ENCODE data around the gene SLC46A1.

The SLC46A1 gene

GRCh38 chr17:28350271-28350670, 55.7 kb downstream of the SLC46A1 start:
- H3K27me3 ChIP-seq (ENCODE audit: insufficient read depth, low read length) = no peaks in the 10 kb centered on the region
- H3K27ac ChIP-seq (ENCODE audit: low read depth, low read length) = no peak overlapping the region
- H3K4me3 ChIP-seq (ENCODE audit: low read depth, low read length) = no peak overlapping the region
- no peaks in the 10 kb centered on the region for H3K79me2 ChIP-seq (ENCODE audit: control insufficient read depth, insufficient read depth, low read length, unreplicated experiment)
- H3K4me1 ChIP-seq (ENCODE audit: control insufficient read depth, insufficient read depth, low read length, unreplicated experiment) = peaks cover 29% of the 10 kb centered on the region
- H2AFZ ChIP-seq (ENCODE audit: low read length, unreplicated experiment) = no peak overlapping the region
- peaks cover 41% of the 10 kb centered on the region for H3K36me3 ChIP-seq (ENCODE audit: insufficient read depth, low read length)

GRCh38 chr17:28348979-28349378, 57.0 kb downstream of the SLC46A1 start:
- Histone ChIP-seq H3K36me3 (ENCODE audit: insufficient read depth, low read length) (peaks cover 44% of the 10 kb centered on the region), H2AFZ (ENCODE audit: low read length, unreplicated experiment) (no peak overlapping the region), H3K4me1 (ENCODE audit: control insufficient read depth, insufficient read depth, low read length, unreplicated experiment) (peaks cover 29% of the 10 kb centered on the region), H3K79me2 (ENCODE audit: control insufficient read depth, insufficient read depth, low read length, unreplicated experiment) (no peaks in the 10 kb centered on the region), H3K27ac (ENCODE audit: low read depth, low read length) (no peak overlapping the region), H3K4me3 (ENCODE audit: low read depth, low read length) (no peak overlapping the region), H3K27me3 (ENCODE audit: insufficient read depth, low read length) (no peaks in the 10 kb centered on the region)

- no peaks in the 10 kb centered on the region for H3K27me3 ChIP-seq (ENCODE audit: insufficient read depth, low read length)
- H3K79me2 ChIP-seq (ENCODE audit: control insufficient read depth, insufficient read depth, low read length, unreplicated experiment) = no peaks in the 10 kb centered on the region
- H3K27ac ChIP-seq (ENCODE audit: low read depth, low read length) = peak overlapping the region; percentile 75
- H3K4me1 ChIP-seq (ENCODE audit: control insufficient read depth, insufficient read depth, low read length, unreplicated experiment) = peaks cover 29% of the 10 kb centered on the region
- H3K36me3 ChIP-seq (ENCODE audit: insufficient read depth, low read length) = peaks cover 42% of the 10 kb centered on the region
- H2AFZ ChIP-seq (ENCODE audit: low read length, unreplicated experiment) = no peak overlapping the region
- H3K4me3 ChIP-seq (ENCODE audit: low read depth, low read length) = no peak overlapping the region; the same call in 1 of the 2 replicates
Measured at GRCh38 chr17:28347261-28347891, 58.6 kb downstream of the SLC46A1 start.

- Histone ChIP-seq H3K4me1 (ENCODE audit: control insufficient read depth, insufficient read depth, low read length, unreplicated experiment) (peaks cover 29% of the 10 kb centered on the region), H2AFZ (ENCODE audit: low read length, unreplicated experiment) (no peak overlapping the region), H3K27me3 (ENCODE audit: insufficient read depth, low read length) (no peaks in the 10 kb centered on the region), H3K79me2 (ENCODE audit: control insufficient read depth, insufficient read depth, low read length, unreplicated experiment) (no peaks in the 10 kb centered on the region), H3K27ac (ENCODE audit: low read depth, low read length) (peak overlapping the region; percentile 75), H3K4me3 (ENCODE audit: low read depth, low read length) (no peak overlapping the region; the same call in 1 of the 2 replicates), H3K36me3 (ENCODE audit: insufficient read depth, low read length) (peaks cover 40% of the 10 kb centered on the region)
Measured at GRCh38 chr17:28346746-28347246, 59.2 kb downstream of the SLC46A1 start.

GRCh38 chr17:28346199-28346580, 59.8 kb downstream of the SLC46A1 start:
- Histone ChIP-seq H3K79me2 (ENCODE audit: control insufficient read depth, insufficient read depth, low read length, unreplicated experiment) (no peaks in the 10 kb centered on the region), H3K27ac (ENCODE audit: low read depth, low read length) (peak overlapping the region; percentile 75), H3K4me1 (ENCODE audit: control insufficient read depth, insufficient read depth, low read length, unreplicated experiment) (peaks cover 29% of the 10 kb centered on the region), H2AFZ (ENCODE audit: low read length, unreplicated experiment) (no peak overlapping the region), H3K27me3 (ENCODE audit: insufficient read depth, low read length) (no peaks in the 10 kb centered on the region), H3K36me3 (ENCODE audit: insufficient read depth, low read length) (peaks cover 40% of the 10 kb centered on the region), H3K4me3 (ENCODE audit: low read depth, low read length) (no peak overlapping the region)

- no peak overlapping the region for H3K4me3 ChIP-seq (ENCODE audit: low read depth, low read length)
- peak overlapping the region; percentile 75 for H3K27ac ChIP-seq (ENCODE audit: low read depth, low read length)
- H3K4me1 ChIP-seq (ENCODE audit: control insufficient read depth, insufficient read depth, low read length, unreplicated experiment) = peaks cover 29% of the 10 kb centered on the region
- peaks cover 40% of the 10 kb centered on the region for H3K36me3 ChIP-seq (ENCODE audit: insufficient read depth, low read length)
- no peaks in the 10 kb centered on the region for H3K27me3 ChIP-seq (ENCODE audit: insufficient read depth, low read length)
- no peaks in the 10 kb centered on the region for H3K79me2 ChIP-seq (ENCODE audit: control insufficient read depth, insufficient read depth, low read length, unreplicated experiment)
- no peak overlapping the region for H2AFZ ChIP-seq (ENCODE audit: low read length, unreplicated experiment)
Measured at GRCh38 chr17:28345419-28346198, 60.4 kb downstream of the SLC46A1 start.
